GM19035 (cell line): ENCODE data around the gene CCDC77.

Experiments
- ATAC-seq: cut with Tn5 transposase; IDR thresholded peaks from one replicate; pipeline ENCODE4 v1.9.1; 2021; ENCODE audit not compliant: unreplicated experiment

The CCDC77 gene

DNA sequence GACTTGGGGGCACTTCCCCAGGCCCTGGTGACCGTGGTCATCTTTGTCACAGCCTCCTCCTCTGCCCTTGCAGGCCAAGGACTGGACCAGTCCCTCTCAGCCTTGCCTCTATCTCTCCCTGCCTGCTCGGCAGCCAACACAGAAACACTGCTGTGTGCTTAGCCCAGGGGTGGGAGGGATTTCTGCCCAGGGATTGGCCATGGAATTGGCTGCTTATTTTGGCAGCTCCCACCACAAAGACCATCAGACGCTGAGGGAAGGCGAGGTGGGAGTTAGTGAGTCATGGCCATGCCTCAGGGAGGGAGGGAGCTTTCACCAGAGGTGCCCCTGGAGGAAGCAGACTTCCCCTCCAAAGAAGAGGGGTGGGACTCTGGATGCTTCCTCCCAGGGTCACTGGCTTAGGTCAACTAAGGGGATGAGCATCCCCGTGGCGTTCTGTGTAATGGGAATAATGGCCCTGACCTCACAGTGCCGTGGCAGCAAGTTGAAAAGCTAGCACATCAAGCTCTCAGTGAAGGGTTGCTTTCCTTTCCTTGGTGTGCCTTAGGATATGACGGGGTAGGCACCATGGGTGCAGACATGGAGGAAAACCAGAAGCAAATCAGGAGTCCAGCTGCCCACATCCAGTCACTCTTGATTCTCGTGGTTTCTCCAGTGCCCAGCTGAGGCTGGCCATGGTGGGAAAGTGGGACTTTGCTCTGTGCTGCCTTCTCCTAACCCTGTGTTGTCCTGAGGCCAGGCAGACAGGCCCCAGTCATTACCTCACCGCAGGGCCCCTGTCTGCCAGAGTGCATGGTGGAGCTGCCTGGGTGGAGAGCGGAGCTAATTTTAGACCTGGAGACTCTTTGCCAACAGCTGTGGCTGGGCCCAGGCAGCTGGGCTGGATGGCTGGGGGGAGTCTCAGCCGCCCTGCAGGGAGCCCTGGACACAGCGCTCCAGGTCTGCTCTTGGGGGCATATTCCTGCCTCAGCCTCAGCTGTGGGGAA lies 79.7 kb downstream of the CCDC77 start:
- ATAC-seq, result no peak

DNA sequence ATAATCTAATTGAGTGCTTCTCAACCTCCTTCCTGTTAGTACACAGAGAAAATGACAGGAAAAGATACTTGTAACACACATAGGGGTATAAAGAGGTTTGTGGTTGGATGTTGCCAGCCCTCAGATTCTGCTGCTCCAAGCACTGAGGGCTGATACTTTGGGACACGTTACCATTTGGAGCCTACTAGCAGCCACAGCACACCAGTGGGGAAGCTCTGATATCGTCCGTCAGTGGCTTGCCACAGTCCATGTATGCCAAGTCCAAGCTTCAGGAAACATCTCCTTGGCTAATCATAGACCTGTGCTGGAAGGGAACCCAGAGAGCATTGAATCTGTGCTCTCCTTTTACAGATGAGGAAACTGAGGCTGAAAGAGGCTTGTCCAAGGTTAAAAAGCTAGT lies 80.6 kb downstream of the CCDC77 start:
- no peak for ATAC-seq

DNA sequence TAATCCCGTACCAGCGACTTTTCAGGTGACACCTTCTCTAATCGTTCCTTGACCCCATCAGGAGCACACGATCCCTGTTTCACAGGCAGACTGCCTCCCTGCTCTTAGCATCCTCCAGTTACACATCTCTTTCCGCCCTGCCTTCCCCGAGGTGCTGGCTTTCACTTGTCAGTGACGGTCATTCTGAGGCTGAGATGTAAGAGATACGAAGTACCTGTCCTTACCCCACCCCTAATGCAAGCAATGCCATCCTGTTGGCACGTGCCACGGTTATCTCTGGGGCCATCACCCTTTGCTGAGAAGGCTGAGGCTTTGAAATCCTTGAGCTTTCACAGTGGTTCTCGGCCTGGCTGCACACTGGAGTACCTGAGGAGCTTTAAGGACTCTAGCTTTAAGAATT lies 82.7 kb downstream of the CCDC77 start:
- no peak for ATAC-seq

GRCh38 chr12:490260-490659 lies 88.8 kb downstream of the CCDC77 start:
- no peak for ATAC-seq
